ENCODE data around the gene TEX52. TPM values are rescaled to one million over a fixed set of nuclear protein-coding genes. Genes with fewer than 3 reads are reported as not detected.

TEX52 gene
- total and polyA plus RNA-seq, 5 donors from 2014 or later = not detected

GRCh38 chr12:2860170-2860569 is 3.3 kb upstream of the TEX52 start:
- Histone ChIP-seq H3K9me3 (ENCODE audit: control insufficient read depth in 2 of 2, low read length in 2 of 2) (no peaks in the 10 kb centered on the region), H3K27me3 (ENCODE audit: control insufficient read depth, insufficient read depth, low read length) (no peaks in the 10 kb centered on the region), H3K4me1 (ENCODE audit: control insufficient read depth, insufficient read depth, low read length, poor library complexity, severe bottlenecking) (no peaks in the 10 kb centered on the region), H3K27ac (ENCODE audit: insufficient read depth, low read length, poor library complexity, severe bottlenecking) (no peak overlapping the region), H3K36me3 (ENCODE audit: control insufficient read depth, insufficient read depth, low read length) (peaks cover 26% of the 10 kb centered on the region), H3K4me3 (ENCODE audit: low read depth, low read length) (no peak overlapping the region)
- ATAC-seq (ENCODE audit: low read depth in 2 of 2) (no peak), DNase-seq (no peak)
- Mint-ChIP-seq H3K27me3 (no peaks in the 10 kb centered on the region), H3K4me3 (no peak overlapping the region), H3K9me3 (no peaks in the 10 kb centered on the region), H3K4me1 (peaks cover 0 to 2% (median 0%) of the 10 kb centered on the region in 4 donors), H3K27ac (no peak overlapping the region), H3K36me3 (peaks cover 23% of the 10 kb centered on the region)

DNA sequence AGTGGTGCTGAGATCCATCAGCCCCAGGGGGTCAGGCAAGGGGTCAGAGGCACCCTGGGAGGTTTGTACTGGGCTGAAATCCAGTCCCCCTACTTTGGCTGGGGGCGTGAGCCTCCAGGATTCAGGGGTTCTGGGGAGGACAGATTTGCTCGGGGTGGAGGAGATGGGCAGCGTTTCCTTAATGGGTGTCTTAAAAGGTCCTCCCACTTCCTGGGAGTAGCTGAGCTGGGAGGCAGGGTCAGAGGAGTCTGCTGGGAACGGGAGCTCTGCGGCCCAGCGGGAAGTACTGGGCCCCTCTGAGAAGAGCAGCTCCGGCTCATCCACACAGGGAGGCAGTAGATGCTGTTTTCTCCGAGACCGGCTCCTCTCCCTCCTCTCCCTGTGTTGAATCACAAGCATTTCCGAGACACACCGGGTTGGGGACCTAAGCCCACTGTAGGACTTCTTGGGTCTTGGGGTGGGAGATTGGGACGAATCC is 2.1 kb upstream of the TEX52 start:
- Mint-ChIP-seq H3K4me3 (no peak overlapping the region), H3K27me3 (no peaks in the 10 kb centered on the region), H3K9me3 (no peaks in the 10 kb centered on the region), H3K36me3 (peaks cover 21% of the 10 kb centered on the region), H3K27ac (no peak overlapping the region), H3K4me1 (peaks cover 0 to 2% (median 0%) of the 10 kb centered on the region in 4 donors)
- H3K4me1 ChIP-seq (ENCODE audit: control insufficient read depth, insufficient read depth, low read length, poor library complexity, severe bottlenecking) = no peaks in the 10 kb centered on the region
- no peak for DNase-seq
- H3K27me3 ChIP-seq (ENCODE audit: control insufficient read depth, insufficient read depth, low read length) = no peaks in the 10 kb centered on the region
- no peaks in the 10 kb centered on the region for H3K9me3 ChIP-seq (ENCODE audit: control insufficient read depth in 2 of 2, low read length in 2 of 2)
- ATAC-seq (ENCODE audit: low read depth in 2 of 2) = no peak
- peaks cover 26% of the 10 kb centered on the region for H3K36me3 ChIP-seq (ENCODE audit: control insufficient read depth, insufficient read depth, low read length)
- no peak overlapping the region for H3K4me3 ChIP-seq (ENCODE audit: low read depth, low read length)
- no peak overlapping the region for H3K27ac ChIP-seq (ENCODE audit: insufficient read depth, low read length, poor library complexity, severe bottlenecking)

GRCh38 chr12:2858334-2858733 is 1.5 kb upstream of the TEX52 start:
- DNase-seq = no peak
- H3K27ac Mint-ChIP-seq = peak overlapping the region in 1 of 3 donors; percentile 25
- H3K4me1 Mint-ChIP-seq = peaks cover 0 to 2% (median 0%) of the 10 kb centered on the region in 4 donors
- H3K27me3 Mint-ChIP-seq = no peaks in the 10 kb centered on the region
- Histone ChIP-seq H3K36me3 (ENCODE audit: control insufficient read depth, insufficient read depth, low read length) (peaks cover 26% of the 10 kb centered on the region), H3K9me3 (ENCODE audit: control insufficient read depth in 2 of 2, low read length in 2 of 2) (no peaks in the 10 kb centered on the region), H3K4me3 (ENCODE audit: low read depth, low read length) (no peak overlapping the region), H3K27ac (ENCODE audit: insufficient read depth, low read length, poor library complexity, severe bottlenecking) (no peak overlapping the region), H3K27me3 (ENCODE audit: control insufficient read depth, insufficient read depth, low read length) (no peaks in the 10 kb centered on the region), H3K4me1 (ENCODE audit: control insufficient read depth, insufficient read depth, low read length, poor library complexity, severe bottlenecking) (no peaks in the 10 kb centered on the region)
- no peak overlapping the region for H3K4me3 Mint-ChIP-seq
- ATAC-seq (ENCODE audit: low read depth in 2 of 2) = no peak
- H3K9me3 Mint-ChIP-seq = no peaks in the 10 kb centered on the region
- peaks cover 19% of the 10 kb centered on the region for H3K36me3 Mint-ChIP-seq

- peaks cover 26% of the 10 kb centered on the region for H3K36me3 ChIP-seq (ENCODE audit: control insufficient read depth, insufficient read depth, low read length)
- H3K36me3 Mint-ChIP-seq = peaks cover 19% of the 10 kb centered on the region
- no peaks in the 10 kb centered on the region for H3K4me1 ChIP-seq (ENCODE audit: control insufficient read depth, insufficient read depth, low read length, poor library complexity, severe bottlenecking)
- H3K27me3 ChIP-seq (ENCODE audit: control insufficient read depth, insufficient read depth, low read length) = no peaks in the 10 kb centered on the region
- no peak overlapping the region for H3K4me3 ChIP-seq (ENCODE audit: low read depth, low read length)
- no peak for DNase-seq
- no peak overlapping the region for H3K27ac Mint-ChIP-seq
- no peak overlapping the region for H3K27ac ChIP-seq (ENCODE audit: insufficient read depth, low read length, poor library complexity, severe bottlenecking)
- no peak overlapping the region for H3K4me3 Mint-ChIP-seq
- no peaks in the 10 kb centered on the region for H3K27me3 Mint-ChIP-seq
- H3K9me3 Mint-ChIP-seq = no peaks in the 10 kb centered on the region
- H3K9me3 ChIP-seq (ENCODE audit: control insufficient read depth in 2 of 2, low read length in 2 of 2) = no peaks in the 10 kb centered on the region
- no peak for ATAC-seq (ENCODE audit: low read depth in 2 of 2)
- H3K4me1 Mint-ChIP-seq = peaks cover 0 to 2% (median 0%) of the 10 kb centered on the region in 4 donors
Observed at GRCh38 chr12:2857576-2857975, 737 bp upstream of the TEX52 start.

- H3K36me3 Mint-ChIP-seq = peaks cover 19% of the 10 kb centered on the region
- H3K27ac ChIP-seq (ENCODE audit: insufficient read depth, low read length, poor library complexity, severe bottlenecking) = no peak overlapping the region
- H3K9me3 ChIP-seq (ENCODE audit: control insufficient read depth in 2 of 2, low read length in 2 of 2) = no peaks in the 10 kb centered on the region
- H3K27ac Mint-ChIP-seq = peak overlapping the region in 1 of 3 donors; percentile 55
- H3K27me3 ChIP-seq (ENCODE audit: control insufficient read depth, insufficient read depth, low read length) = no peaks in the 10 kb centered on the region
- H3K4me3 ChIP-seq (ENCODE audit: low read depth, low read length) = no peak overlapping the region
- no peaks in the 10 kb centered on the region for H3K4me1 ChIP-seq (ENCODE audit: control insufficient read depth, insufficient read depth, low read length, poor library complexity, severe bottlenecking)
- H3K4me3 Mint-ChIP-seq = no peak overlapping the region
- no peaks in the 10 kb centered on the region for H3K9me3 Mint-ChIP-seq
- peaks cover 26% of the 10 kb centered on the region for H3K36me3 ChIP-seq (ENCODE audit: control insufficient read depth, insufficient read depth, low read length)
- H3K27me3 Mint-ChIP-seq = no peaks in the 10 kb centered on the region
- ATAC-seq (ENCODE audit: low read depth in 2 of 2) = no peak
- peaks cover 0 to 2% (median 0%) of the 10 kb centered on the region in 4 donors for H3K4me1 Mint-ChIP-seq
- DNase-seq = no peak
Observed at GRCh38 chr12:2856051-2856450, 788 bp downstream of the TEX52 start.

DNA sequence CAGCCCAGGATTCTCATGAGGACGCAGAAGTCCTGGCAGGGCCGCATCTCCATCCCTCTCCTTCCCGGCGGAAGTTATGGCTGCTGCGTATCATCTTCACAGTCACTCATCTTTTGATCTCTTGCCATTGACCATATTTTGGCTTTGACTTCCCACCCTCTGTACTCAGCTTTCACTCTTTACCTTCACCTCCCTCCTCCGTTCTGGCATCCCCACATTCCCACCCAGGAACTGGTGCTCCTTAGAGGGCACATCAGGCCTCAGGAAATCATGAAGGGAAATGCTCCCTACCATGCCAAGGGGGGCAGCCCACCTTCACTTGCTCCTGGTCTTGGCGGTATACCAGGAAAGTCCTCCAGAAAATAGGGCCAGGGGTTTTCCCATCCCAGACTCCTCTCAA is 1.3 kb downstream of the TEX52 start:
- H3K9me3 Mint-ChIP-seq = no peaks in the 10 kb centered on the region
- no peaks in the 10 kb centered on the region for H3K27me3 Mint-ChIP-seq
- no peaks in the 10 kb centered on the region for H3K27me3 ChIP-seq (ENCODE audit: control insufficient read depth, insufficient read depth, low read length)
- no peak overlapping the region for H3K27ac ChIP-seq (ENCODE audit: insufficient read depth, low read length, poor library complexity, severe bottlenecking)
- H3K36me3 ChIP-seq (ENCODE audit: control insufficient read depth, insufficient read depth, low read length) = peaks cover 26% of the 10 kb centered on the region
- H3K4me1 ChIP-seq (ENCODE audit: control insufficient read depth, insufficient read depth, low read length, poor library complexity, severe bottlenecking) = no peaks in the 10 kb centered on the region
- peaks cover 0 to 2% (median 0%) of the 10 kb centered on the region in 4 donors for H3K4me1 Mint-ChIP-seq
- H3K36me3 Mint-ChIP-seq = peaks cover 19% of the 10 kb centered on the region
- DNase-seq (no peak), ATAC-seq (ENCODE audit: low read depth in 2 of 2) (no peak)
- no peak overlapping the region for H3K4me3 ChIP-seq (ENCODE audit: low read depth, low read length)
- H3K9me3 ChIP-seq (ENCODE audit: control insufficient read depth in 2 of 2, low read length in 2 of 2) = no peaks in the 10 kb centered on the region
- peak overlapping the region in 2 of 3 donors; percentile 55 to 76 for H3K27ac Mint-ChIP-seq
- H3K4me3 Mint-ChIP-seq = no peak overlapping the region

- H3K4me1 ChIP-seq (ENCODE audit: control insufficient read depth, insufficient read depth, low read length, poor library complexity, severe bottlenecking) = no peaks in the 10 kb centered on the region
- DNase-seq (no peak), ATAC-seq (ENCODE audit: low read depth in 2 of 2) (no peak)
- H3K27me3 Mint-ChIP-seq = no peaks in the 10 kb centered on the region
- H3K4me3 Mint-ChIP-seq = no peak overlapping the region
- H3K27ac Mint-ChIP-seq = peak overlapping the region in 1 of 3 donors; percentile 82
- H3K27ac ChIP-seq (ENCODE audit: insufficient read depth, low read length, poor library complexity, severe bottlenecking) = no peak overlapping the region
- no peaks in the 10 kb centered on the region for H3K9me3 Mint-ChIP-seq
- H3K4me3 ChIP-seq (ENCODE audit: low read depth, low read length) = no peak overlapping the region
- H3K9me3 ChIP-seq (ENCODE audit: control insufficient read depth in 2 of 2, low read length in 2 of 2) = no peaks in the 10 kb centered on the region
- peaks cover 14% of the 10 kb centered on the region for H3K36me3 Mint-ChIP-seq
- no peaks in the 10 kb centered on the region for H3K27me3 ChIP-seq (ENCODE audit: control insufficient read depth, insufficient read depth, low read length)
- peaks cover 0 to 2% (median 0%) of the 10 kb centered on the region in 4 donors for H3K4me1 Mint-ChIP-seq
- H3K36me3 ChIP-seq (ENCODE audit: control insufficient read depth, insufficient read depth, low read length) = peaks cover 26% of the 10 kb centered on the region
Observed at GRCh38 chr12:2854669-2855453, 2.0 kb downstream of the TEX52 start.

DNA sequence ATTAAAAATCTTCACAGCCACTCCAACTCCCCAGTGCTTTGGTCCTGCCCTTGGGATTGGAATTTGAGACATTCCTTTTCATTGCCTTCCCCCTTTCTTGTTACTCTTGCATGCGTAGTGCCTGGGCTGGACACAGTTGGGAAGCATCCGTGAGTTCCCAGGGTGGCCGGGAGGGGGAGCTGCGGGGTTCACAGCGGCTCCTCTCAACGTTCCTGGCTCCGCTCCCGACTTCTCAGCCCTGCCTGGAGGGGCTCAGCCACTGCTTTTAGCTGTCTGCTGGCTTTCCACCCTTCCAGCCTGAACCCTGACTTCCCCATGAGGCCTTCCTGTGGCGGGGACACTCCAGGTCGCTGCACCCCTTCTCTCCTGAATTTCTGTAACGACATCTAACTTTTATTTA is 3.2 kb downstream of the TEX52 start:
- no peaks in the 10 kb centered on the region for H3K9me3 Mint-ChIP-seq
- DNase-seq (peak in 2 of 3 donors; percentile 30 to 39), ATAC-seq (ENCODE audit: low read depth in 2 of 2) (peak; percentile 45 to 46)
- H3K4me1 Mint-ChIP-seq = peaks cover 0 to 2% (median 0%) of the 10 kb centered on the region in 4 donors
- no peak overlapping the region for H3K4me3 Mint-ChIP-seq
- Histone ChIP-seq H3K36me3 (ENCODE audit: control insufficient read depth, insufficient read depth, low read length) (peaks cover 19% of the 10 kb centered on the region), H3K4me3 (ENCODE audit: low read depth, low read length) (no peak overlapping the region), H3K27ac (ENCODE audit: insufficient read depth, low read length, poor library complexity, severe bottlenecking) (no peak overlapping the region), H3K9me3 (ENCODE audit: control insufficient read depth in 2 of 2, low read length in 2 of 2) (no peaks in the 10 kb centered on the region), H3K4me1 (ENCODE audit: control insufficient read depth, insufficient read depth, low read length, poor library complexity, severe bottlenecking) (no peaks in the 10 kb centered on the region), H3K27me3 (ENCODE audit: control insufficient read depth, insufficient read depth, low read length) (no peaks in the 10 kb centered on the region)
- H3K27me3 Mint-ChIP-seq = no peaks in the 10 kb centered on the region
- peaks cover 11% of the 10 kb centered on the region for H3K36me3 Mint-ChIP-seq
- peak overlapping the region in 1 of 3 donors; percentile 48 for H3K27ac Mint-ChIP-seq

Measured in CD4-positive, CD25-positive, alpha-beta regulatory T cell (primary cell).